HL-60 (cell line): ENCODE measurements around the gene CFL2.
A peak's percentile ranks its signal among the peaks of the same experiment; 100 is the strongest.

Source experiments
- DNase-seq, 2 experiments: peaks; one replicate each; pipeline ENCODE4 v3.0.0-alpha.2; 2010 to 2020; ENCODE audit warnings: low read depth in 1 of 2, low spot score in 1 of 2
- H3K27ac ChIP-seq: fragments of 250-450 bp; sonication (Bioruptor Pico); replicated peaks from 2 replicates; pipeline ENCODE4 v1.5.1; 2020; ENCODE audit warnings: mild to moderate bottlenecking, moderate library complexity
- H3K27me3 ChIP-seq: fragments of 250-450 bp; sonication (Bioruptor Pico); 2 replicates; pipeline ENCODE4 v1.5.1; 2021; ENCODE audit warnings: mild to moderate bottlenecking, moderate library complexity; ENCODE audit not compliant: insufficient read depth, poor library complexity, severe bottlenecking
- H3K4me3 ChIP-seq: replicated peaks from 2 replicates; pipeline ENCODE4 v1.5.1; 2011; ENCODE audit warnings: mild to moderate bottlenecking, control low read depth, low read length; ENCODE audit not compliant: insufficient read depth
- GABPA ChIP-seq: IDR thresholded peaks from 2 replicates; pipeline ENCODE4 v1.6.1; 2012; ENCODE audit warnings: low read depth
- POLR2AphosphoS5 ChIP-seq: IDR thresholded peaks from 2 replicates; pipeline ENCODE4 v1.6.1; 2012; ENCODE audit warnings: low read depth
- SPI1 ChIP-seq: IDR thresholded peaks from 2 replicates; pipeline ENCODE4 v1.6.1; 2012; ENCODE audit warnings: low read depth, mild to moderate bottlenecking, borderline replicate concordance
- TF ChIP-seq, protein P1 (sequence below): IDR thresholded peaks from one replicate; pipeline ENCODE4 v1.5.1; 2011; ENCODE audit warnings: low read length, control low read depth, inconsistent platforms; ENCODE audit not compliant: insufficient read depth
- TF ChIP-seq, protein P2 (sequence below): IDR thresholded peaks from 2 replicates; pipeline ENCODE4 v1.6.1; 2012; ENCODE audit warnings: low read depth; ENCODE audit not compliant: insufficient replicate concordance

CFL2 gene

DNA sequence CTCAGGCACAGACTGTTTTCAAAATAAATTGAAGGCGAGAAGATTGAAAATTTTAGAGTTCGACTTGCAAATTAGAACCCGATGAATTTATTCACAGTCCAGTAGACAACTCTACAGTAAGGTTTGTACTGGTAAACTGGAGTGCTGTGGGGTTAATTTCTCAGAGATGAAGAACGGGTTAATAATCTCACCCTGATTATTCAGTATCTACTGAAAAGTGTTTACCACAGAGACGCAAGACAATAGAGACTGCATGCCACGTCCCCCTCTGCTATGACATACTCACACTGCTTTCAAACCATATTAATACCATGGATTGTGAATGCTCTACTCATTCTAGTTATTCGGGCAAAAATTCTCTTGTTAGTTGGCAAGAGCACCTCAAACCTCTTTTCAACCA is 36.1 kb downstream of the CFL2 start:
- TF ChIP-seq SPI1 (no peak), GABPA (no peak), POLR2AphosphoS5 (no peak)
- TF ChIP-seq, protein P1, sequence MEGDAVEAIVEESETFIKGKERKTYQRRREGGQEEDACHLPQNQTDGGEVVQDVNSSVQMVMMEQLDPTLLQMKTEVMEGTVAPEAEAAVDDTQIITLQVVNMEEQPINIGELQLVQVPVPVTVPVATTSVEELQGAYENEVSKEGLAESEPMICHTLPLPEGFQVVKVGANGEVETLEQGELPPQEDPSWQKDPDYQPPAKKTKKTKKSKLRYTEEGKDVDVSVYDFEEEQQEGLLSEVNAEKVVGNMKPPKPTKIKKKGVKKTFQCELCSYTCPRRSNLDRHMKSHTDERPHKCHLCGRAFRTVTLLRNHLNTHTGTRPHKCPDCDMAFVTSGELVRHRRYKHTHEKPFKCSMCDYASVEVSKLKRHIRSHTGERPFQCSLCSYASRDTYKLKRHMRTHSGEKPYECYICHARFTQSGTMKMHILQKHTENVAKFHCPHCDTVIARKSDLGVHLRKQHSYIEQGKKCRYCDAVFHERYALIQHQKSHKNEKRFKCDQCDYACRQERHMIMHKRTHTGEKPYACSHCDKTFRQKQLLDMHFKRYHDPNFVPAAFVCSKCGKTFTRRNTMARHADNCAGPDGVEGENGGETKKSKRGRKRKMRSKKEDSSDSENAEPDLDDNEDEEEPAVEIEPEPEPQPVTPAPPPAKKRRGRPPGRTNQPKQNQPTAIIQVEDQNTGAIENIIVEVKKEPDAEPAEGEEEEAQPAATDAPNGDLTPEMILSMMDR = no peak
- TF ChIP-seq, protein P2, sequence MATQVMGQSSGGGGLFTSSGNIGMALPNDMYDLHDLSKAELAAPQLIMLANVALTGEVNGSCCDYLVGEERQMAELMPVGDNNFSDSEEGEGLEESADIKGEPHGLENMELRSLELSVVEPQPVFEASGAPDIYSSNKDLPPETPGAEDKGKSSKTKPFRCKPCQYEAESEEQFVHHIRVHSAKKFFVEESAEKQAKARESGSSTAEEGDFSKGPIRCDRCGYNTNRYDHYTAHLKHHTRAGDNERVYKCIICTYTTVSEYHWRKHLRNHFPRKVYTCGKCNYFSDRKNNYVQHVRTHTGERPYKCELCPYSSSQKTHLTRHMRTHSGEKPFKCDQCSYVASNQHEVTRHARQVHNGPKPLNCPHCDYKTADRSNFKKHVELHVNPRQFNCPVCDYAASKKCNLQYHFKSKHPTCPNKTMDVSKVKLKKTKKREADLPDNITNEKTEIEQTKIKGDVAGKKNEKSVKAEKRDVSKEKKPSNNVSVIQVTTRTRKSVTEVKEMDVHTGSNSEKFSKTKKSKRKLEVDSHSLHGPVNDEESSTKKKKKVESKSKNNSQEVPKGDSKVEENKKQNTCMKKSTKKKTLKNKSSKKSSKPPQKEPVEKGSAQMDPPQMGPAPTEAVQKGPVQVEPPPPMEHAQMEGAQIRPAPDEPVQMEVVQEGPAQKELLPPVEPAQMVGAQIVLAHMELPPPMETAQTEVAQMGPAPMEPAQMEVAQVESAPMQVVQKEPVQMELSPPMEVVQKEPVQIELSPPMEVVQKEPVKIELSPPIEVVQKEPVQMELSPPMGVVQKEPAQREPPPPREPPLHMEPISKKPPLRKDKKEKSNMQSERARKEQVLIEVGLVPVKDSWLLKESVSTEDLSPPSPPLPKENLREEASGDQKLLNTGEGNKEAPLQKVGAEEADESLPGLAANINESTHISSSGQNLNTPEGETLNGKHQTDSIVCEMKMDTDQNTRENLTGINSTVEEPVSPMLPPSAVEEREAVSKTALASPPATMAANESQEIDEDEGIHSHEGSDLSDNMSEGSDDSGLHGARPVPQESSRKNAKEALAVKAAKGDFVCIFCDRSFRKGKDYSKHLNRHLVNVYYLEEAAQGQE = no peak
- Histone ChIP-seq H3K27me3 (no peaks in the 10 kb centered on the region), H3K27ac (no peak overlapping the region), H3K4me3 (no peak overlapping the region)
- no peak for DNase-seq

GRCh38 chr14:34676516-34677211 is 37.7 kb downstream of the CFL2 start:
- H3K27ac ChIP-seq = no peak overlapping the region
- no peaks in the 10 kb centered on the region for H3K27me3 ChIP-seq
- TF ChIP-seq POLR2AphosphoS5 (no peak), GABPA (no peak), SPI1 (no peak)
- TF ChIP-seq, protein P1 = no peak
- TF ChIP-seq, protein P2 = no peak
- H3K4me3 ChIP-seq = no peak overlapping the region
- DNase-seq = no peak

DNA sequence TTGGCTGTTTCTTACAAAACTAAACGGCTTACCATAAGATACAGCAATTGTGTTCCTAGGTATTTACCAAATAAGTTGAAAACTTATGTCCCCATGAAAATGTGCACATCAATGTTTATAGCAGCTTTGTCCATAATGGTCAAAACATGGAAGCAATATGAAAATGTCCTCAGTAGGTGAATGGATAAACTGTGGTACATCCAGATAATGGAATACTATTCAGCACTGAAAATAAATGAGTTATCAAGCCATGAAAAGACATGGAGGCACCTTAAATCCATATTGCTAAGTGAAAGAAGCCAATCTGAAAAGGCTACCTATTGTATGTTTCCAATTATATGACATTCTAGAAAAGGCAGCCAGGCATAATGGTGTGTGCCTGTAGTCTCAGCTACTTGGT is 40.7 kb downstream of the CFL2 start:
- no peaks in the 10 kb centered on the region for H3K27me3 ChIP-seq
- no peak for DNase-seq
- H3K4me3 ChIP-seq = no peak overlapping the region
- no peak overlapping the region for H3K27ac ChIP-seq
- no peak for TF ChIP-seq SPI1
- no peak for TF ChIP-seq POLR2AphosphoS5

- Histone ChIP-seq H3K4me3 (no peak overlapping the region), H3K27ac (no peak overlapping the region), H3K27me3 (no peaks in the 10 kb centered on the region)
- peak in 1 of 2 experiments; percentile 30 for DNase-seq
- TF ChIP-seq SPI1 (peak; percentile 40; the same call in 1 of the 2 replicates), GABPA (no peak), POLR2AphosphoS5 (no peak)
- TF ChIP-seq, protein P1 = no peak
These were observed 42.7 kb downstream of the CFL2 start for GRCh38 chr14:34671716-34672115.
